T-helper 9 cell (primary cell): ENCODE measurements around the gene CCDC61.

Source experiments
- DNase-seq: peaks from one replicate; pipeline ENCODE4 v3.0.0-alpha.2; 2020

Gene CCDC61

DNA sequence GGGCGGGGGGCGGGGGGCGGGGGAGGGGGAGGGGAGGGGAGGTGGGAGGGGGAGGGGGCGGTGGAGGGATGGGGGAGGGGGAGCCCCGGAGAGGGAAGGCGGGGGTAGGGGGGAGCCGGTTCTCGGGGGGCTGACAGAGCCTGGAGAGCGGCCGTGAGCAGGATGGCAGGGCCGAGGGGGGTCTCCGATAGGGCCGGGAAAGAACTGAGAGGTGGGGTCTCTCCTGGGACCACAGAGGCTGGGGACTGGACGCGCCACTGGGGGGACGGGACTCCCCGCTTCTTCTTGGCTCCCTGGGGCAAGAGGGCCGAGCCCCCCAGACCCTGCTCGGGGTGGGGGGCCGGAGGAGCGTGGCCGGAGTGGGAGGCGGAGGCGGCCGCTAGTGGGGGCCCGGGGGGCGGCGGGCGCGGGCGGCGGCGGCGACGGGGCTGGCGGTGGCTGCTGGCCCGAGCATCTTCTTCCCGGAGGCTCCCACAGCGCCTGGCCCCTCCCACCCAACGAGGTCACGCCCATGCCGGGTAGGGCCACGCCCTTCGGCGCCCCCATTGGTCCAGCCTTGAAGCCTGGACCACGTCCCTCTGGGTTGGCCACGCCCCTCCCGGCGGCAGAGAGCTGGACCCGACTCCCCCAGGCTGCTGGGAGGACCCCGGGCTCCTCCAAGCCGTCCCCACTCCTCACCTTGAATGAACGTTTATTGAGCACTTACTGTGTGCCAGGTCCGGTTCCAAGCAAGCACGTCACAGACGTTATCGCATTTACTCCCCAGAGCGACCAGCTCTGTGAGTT, 21.5 kb upstream of the CCDC61 start, which contains the start of gene NOVA2:
Gene NOVA2 (minus strand): TSS at position 313 of the 786 bp plus-strand sequence. CDS start 514 bp downstream, outside the sequence.
- DNase-seq, result no peak

DNA sequence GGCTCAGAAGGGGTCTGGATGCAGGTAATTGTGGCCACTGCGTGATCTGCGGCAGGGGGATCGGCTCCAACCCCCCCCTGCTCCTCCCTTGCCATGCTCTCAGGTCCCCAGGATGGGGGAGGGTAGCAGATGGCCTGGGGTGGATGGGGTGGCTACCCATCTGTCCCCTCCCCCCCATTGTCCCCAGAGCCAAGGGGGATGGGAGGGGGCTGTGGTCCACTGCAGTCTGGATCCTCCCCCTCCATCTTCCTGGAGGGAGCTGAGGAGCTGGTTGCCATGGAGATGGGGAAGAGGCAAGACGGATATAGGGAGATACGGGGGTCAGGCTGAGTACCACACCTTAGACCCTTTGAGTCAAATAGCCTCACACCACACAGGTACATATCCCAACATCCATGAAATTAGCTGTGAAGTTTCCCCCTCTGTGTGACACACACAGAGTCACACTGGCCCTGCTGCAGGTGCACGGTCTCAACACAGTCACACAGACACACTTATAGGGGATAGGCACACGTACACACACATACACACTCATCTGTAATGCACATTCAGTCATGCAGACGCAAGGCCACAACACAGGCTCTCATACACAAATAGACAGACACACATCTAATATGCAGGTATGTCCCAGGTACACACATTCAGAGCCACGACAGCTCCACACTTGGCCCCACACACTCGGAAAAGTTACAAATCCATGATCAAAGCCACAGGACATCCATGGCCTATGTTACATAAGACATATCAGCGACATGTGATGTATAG, 19.8 kb upstream of the CCDC61 start:
- DNase-seq, result no peak

DNA sequence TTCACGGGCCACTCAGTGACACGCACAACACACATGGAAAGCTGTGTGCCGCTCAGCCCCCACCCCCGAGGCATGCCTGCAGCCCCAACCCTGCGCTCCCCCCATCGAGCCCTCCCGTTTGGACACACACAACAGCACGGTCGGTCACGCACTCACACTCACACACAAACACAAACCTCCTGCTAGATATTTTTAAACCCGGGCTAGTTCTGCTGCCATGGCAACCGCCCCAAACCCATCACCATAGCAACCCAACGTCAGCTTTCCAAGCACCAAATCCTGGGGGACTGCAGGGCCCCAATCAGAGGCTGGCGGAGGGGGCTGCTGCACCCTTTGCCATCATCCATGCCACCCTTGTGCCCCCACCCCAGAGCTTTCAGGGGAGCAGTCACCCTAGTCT, 19.1 kb upstream of the CCDC61 start:
- DNase-seq, result no peak

DNA sequence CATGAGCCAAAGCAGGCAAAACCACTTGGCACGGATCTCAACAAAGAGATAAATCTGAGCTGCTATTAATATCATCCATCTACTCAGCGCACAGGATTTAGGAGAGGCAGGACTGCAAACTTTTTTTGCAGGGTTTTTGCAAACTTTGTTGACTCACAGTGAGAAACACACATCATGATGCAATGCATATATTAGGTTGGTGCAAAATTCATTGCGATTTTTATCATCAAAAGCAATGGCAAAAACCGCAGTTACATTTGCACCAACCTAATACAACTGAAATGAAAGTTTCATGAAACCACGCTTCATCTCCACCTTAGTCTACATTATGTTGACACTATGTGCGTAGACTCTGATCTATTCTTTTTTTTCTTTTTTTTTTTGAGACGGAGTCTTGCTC, 17.1 kb upstream of the CCDC61 start:
- no peak for DNase-seq

DNA sequence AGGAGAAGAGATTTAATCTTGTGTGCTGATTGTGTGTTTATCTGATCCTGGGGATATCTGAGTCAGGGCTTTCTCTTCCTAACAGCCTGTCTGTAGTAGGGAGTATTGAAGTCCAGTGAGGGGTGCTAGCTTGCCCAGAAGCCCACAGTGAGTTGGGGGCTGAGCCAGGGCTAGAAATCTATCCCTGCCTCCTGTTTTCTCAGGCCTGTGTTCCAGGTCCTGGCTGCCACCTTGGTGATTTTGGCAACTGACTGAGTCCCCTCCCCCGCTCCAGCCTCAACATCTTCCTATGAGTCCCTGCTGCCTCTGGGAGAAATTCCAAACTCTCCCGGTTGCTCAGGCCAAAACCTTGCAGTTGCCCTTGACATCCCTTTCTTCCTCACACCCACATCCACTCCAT, 13.9 kb upstream of the CCDC61 start:
- no peak for DNase-seq

DNA sequence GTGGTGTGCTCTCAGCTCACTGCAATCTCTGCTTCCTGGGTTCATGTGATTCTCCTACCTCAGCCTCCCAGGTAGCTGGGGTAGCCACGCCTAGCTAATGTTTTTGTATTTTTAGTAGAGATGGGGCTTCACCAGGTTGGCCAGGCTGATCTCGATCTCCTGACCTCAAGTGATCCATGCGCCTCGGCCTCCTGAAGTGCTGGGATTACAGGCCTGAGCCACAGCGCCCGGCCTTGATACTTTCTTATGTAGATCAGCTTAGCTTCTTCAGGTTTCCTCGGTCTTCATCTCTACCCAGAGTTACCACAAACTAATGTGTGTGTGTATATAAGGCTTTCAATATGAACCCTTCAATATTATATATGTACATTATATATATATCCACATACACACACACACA, 9.9 kb upstream of the CCDC61 start:
- DNase-seq, result no peak

DNA sequence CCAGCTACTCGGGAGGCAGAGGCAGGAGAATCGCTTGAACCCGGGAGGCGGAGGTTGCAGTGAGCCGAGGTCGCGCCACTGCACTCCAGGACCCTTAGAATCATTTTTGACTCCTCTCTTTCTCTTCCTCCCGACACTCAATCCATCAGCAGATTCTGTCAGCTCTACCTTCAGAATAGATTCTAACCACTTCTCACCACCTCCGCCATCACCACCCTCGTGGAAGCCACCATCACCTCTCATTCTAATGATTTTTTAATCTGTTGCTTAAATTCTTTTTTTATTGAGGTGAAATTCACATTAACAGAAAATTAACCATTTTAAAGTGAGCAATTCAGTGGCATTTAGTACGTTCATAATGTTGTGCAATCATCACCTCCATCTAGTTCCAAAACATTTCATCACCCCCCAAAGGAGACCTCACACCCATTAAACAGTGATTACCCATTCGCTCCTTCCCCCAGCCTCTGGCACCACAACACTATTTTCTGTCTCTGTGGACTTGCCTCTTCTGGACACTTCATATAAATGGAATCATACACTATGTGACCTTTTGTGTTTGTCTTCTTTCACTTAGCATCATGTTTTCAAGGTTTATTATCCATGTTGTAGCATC, 5.0 kb upstream of the CCDC61 start:
- DNase-seq, result no peak

DNA sequence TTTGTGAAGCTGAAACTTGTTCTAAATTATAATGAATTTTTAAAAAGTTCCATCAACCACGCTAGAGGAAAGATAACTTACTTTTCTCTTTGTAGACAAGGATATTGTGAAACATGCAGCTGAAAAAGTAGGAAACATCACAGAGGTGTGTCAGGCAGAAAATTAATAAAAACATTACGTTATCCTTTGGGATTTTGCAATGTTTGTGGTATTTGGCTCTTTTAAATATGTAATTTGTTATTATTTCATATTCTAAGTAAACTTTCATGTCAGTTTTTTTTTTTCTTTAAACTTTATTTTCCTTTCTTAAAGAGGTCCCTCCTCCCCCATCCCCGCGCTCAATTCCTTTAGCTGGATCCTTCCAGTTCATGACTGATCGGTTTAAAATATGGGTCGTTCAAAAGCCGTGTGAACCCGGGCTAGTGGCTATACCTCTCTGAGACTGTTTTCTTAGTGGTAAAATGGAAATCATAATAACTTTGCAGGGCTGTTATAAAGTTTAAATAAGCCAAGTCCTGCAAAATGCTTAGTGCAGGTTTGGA, 740 bp upstream of the CCDC61 start:
- no peak for DNase-seq

DNA sequence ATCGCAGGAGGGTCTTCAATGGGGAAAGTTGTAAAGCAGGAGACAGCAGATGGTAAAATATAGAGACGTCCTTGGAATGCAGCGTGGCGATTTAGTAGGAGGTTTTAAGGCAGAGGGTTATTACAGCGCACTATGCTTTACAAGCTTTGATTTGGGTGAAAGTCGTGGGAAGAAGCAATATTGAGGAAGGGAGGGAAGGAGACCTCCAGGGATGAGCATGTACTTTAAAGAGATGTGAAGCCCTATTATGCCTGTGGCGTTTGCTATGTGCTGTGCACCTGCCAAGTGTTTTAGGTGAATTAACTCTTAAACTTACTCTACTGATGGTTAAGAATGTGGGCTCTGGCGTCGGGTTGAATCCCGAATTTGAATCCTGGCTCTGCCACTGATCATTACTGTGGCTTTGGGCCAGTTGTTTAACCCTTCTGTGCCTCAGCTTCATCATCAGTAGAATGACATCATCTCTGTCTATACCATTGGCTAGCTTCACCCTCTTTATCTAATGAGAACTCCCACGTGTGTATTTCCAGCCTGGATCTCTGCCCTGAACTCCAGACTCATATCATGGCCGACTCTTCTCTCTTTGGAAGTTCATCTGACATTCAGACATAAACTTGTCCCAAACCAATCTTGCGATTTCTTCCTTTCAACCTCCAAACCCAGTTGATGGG, 583 bp downstream of the CCDC61 start:
- DNase-seq, result no peak

DNA sequence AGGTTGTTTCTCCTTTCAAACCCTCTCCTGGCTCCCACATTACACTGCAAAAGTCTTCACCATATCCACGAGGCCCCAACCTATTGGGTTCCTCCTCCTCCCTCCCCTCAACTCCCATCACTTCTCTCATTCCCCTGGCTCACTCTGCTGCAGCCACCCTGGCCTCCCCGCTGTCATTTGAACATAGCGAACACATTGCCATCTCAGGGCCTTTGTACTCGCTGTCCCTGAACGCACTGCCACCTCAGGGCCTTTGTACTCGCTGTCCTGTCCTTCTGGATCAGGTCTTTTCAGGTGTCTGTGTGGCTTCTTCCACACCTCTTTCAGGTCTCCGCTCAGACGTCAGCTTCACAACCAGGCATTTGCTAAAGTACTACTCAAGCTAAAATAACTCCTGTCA, 1.7 kb downstream of the CCDC61 start:
- DNase-seq, result no peak

DNA sequence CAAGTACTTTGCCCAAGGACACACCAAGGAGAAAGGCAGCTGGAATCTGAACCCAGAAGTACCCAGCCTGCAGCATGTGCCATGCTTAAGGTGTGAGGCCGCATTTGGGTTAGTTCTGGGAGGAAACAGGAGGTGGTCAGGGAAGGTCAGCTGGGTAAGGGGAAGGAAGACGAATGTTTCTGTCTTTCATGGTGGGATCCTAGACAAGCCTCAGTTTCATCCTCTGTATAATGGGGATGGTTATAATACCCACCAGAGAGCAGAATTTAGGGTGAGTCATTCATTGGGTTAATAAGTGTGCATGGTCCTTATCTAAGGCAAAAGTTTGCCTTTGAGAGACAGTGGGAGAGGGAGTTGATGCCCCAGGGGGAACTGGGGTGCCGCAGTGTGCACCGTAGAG, 3.6 kb downstream of the CCDC61 start:
- no peak for DNase-seq

DNA sequence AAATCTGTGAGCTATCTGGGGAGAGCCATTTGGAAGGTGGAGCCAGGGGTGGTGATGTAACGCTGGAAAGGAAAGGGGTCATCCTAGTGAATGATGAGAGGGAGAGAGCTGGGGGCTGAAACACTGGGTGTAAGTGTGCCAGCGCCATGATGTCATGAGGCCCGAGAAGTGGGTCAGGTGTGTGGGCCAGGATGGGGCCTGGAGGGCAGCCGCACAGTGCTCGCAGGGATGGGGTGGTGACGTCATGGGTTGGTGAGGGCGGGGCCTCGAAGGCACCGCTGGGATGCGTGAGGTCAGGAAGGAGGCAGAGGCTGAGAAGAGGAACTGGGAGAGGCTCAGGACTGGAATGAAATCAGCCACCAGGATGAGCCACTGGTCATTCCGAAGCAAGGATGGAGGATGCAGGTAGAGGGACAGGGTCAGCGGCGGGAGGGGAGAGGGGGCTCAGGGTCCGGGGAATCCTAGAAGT, 4.4 kb downstream of the CCDC61 start:
- DNase-seq, result no peak

DNA sequence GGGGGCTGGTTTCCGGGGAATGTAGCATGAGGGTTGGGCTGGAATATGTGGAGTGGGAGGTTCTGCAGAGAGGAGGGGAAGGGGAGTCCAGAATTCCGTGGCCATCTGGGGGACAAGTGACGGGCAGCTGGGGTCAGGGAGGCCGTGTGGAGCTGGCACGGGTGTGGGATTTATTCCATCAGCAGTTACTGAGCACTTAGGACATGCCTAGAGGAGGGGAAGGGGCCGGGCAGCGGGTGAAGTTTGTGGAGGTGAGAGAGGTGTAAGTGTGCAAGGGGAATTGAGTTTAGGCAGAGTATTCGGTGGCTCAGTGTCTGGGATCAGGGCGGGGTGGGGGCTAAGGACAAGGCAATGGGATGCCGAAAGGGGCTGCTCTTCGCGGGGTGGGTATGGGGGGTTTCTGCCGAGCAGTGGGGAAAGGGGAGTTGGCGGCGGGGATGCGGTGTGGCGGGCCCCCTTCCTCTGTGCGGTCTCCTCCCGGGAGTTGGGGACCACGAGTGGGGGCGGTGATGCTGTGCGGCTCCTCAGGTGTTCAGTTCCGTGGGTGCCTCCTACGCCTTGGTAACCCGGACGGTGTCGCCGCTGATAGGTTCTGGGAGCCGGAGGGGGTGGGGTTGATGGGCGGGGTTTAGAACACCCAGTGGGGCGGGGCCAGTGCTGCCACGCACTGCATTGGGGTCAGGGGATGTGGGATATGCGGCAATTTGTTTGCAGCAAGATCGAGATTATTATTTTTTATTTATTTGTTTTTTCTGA, 5.4 kb downstream of the CCDC61 start:
- DNase-seq, result peak; percentile 73

DNA sequence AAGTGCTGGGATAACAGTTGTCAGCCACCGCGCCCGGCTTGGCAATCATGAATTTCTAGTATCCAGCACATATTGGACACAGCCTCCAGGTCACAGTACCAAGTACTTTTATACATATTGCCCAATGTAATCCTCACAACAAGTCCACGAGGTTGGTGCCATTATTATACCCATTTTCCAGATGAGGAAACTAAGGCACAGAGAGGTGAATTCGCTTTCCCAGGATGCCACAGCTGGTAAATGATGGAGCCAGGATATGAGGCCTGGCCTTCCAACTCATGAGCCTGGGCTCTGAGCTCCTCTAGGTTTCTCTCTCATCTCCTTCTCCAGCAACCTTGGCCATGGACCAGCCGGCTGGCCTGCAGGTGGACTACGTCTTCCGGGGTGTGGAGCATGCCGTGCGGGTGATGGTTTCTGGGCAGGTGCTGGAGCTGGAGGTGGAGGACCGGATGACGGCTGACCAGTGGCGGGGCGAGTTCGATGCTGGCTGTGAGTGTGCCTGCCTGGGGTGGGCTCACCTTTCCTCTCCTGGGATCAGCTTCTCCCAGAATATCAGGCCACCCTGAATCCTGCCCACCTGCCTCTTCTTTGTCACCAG, 7.5 kb downstream of the CCDC61 start:
- DNase-seq, result no peak

DNA sequence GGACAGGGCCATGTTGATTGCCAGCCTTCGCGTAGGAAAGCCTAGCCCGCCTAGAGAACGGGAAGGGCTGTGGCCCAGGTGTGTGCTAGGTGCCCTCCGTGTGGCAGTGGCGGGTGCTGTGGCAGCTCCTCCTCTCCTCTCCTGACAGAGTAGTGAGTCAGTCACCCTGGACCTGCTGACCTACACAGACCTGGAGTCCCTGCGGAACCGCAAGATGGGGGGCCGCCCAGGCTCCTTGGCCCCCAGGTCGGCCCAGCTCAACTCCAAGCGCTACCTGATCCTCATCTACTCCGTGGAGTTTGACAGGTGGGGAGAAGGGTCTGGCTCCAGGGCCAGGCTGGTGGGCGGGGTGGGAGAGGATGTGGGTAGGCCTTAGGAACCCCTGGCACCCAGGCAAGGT, 11.1 kb downstream of the CCDC61 start:
- DNase-seq, result no peak

DNA sequence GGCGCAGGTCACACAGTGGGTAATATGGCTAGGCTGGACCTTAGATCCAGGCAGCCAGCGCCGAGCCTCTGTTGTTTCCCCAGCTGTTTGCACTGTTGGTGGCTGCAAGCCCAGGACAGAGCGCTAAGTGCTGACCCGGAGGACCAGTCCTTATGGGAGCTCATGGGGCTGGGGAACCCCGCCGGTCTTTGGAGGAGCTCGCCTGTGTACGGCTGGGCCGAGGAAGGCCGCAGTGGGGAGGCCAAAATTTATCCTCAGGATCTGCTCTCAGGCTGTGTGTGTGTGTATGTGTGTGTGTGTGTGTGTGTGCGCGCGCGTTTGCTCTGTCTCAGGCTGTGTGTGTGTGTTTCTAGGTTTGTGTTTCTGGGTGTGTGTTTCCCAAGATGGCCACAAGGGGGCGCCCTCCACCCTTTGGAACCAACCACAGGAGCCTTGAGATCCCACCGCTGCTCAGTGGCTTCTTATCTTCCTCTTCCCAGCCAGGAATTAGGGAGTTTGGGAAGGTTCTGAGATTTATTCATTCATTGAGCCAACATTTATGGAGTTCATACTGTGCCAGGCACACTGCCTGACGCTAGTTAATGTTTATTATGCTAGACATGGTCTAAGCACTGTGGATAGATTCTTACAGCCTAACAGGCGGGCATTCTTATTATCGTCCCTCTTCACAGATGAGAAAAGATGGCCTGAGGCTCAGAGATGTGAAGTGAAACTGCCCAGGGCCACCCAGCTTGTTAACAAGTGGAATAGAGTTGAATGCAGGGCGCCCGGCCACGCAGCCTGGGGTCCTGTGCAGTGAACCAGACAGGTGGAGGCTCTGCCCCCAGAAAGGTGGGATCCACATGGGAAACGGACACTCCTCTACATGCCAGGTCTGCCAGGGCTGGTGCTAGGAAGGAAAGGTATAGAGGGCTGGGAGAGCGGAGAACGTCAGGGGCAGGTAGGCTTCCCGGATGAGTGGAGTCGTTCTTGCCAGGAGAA, 14.6 kb downstream of the CCDC61 start:
- peak; percentile 63 for DNase-seq

DNA sequence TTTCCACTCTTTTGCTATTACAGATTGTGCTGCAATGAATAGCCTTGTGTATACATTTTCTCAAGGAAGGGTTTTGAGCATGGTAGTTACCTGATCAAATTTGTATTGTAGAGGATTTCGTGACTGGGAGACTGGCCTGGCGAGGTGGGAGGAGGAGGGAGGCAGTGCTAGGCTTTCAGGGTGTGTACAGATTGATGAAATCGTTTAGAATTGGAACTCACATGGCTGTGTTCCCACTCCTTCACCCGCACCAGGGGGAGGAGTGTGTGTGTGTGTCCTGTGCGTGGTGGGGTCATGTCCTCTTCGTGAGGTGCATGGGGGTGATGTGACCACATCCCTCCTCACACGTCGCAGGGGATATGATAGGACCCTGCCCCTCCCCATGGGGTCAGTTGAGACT, 19.3 kb downstream of the CCDC61 start:
- DNase-seq, result no peak

DNA sequence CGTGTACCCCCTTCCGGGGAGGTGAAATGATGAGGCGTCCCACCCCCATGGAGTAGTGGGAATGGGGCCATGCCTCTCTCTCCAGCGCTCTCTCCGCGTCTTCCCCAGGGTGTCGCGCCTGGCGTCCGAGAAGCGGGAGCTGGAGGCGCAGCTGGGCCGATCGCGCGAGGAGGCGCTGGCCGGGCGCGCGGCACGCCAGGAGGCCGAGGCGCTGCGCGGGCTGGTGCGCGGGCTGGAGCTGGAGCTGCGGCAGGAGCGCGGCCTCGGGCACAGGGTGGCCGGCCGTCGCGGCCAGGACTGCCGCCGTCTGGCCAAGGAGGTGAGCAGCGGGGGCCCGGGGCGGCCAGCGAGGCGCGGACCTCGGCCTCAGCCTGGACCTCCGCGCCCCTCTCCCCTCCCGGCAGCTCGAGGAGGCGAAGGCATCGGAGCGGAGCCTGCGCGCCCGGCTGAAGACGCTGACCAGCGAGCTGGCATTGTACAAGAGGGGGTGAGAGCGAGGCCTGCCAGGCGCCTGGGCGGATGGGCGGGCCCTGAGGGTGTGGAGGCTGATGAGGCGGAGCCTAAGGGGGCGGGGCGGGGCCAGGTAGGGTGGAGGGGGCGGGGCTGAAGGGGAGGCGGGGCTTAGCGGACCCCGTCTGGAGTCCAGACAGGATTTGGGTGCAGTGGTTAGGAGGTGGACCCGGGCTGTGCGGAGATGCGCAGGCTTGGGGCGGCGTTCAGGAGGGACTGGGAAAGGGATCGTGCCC, 19.8 kb downstream of the CCDC61 start:
- DNase-seq, result peak; percentile 63

DNA sequence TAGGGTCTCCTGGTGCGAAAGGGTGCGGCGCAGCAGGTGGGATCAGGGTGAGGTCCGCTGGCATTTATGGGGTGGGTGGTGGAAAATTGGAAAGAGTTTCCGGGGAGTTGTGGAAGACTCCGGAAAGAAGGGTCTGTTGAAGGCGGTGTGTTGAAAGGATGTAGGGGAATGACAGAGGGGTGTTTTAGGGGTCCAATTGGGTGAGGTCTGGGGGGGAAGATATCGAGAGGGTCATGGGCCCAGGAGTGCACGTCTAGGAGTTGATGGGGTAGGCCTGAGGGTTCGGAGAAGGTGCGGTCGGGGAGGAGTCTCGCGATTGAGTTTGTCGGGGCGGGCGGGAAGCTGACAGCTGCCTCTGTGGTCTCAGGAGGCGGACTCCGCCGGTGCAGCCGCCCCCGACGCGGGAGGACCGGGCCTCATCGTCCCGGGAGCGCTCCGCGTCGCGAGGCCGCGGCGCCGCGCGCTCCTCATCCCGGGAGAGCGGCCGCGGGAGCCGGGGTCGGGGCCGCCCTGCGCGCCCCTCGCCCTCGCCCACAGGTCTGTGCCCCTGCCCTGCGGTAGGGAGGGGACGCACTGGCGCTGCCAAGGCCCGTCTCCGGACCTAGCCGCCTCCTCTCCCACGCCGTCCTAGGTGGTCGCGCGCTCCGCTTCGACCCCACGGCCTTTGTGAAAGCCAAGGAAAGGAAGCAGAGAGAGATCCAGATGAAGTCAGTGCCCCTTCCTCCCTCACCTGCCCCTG, 20.6 kb downstream of the CCDC61 start:
- DNase-seq, result peak; percentile 35
